Spinal cord (tissue), 10 donors: ENCODE measurements around the gene FNTB. TPM values are rescaled to one million over a fixed set of nuclear protein-coding genes. Genes with fewer than 3 reads are reported as not detected.
A peak's percentile ranks its signal among the peaks of the same experiment; 100 is the strongest.

ENCODE experiments used
- DNase-seq, 6 donors: peaks; one replicate each; pipeline versions ENCODE4 v3.0.0 to v3.0.0-alpha.2; 2013 to 2015; ENCODE audit warnings: low spot score in 6 of 6, low read depth in 4 of 6
- H3K27ac ChIP-seq: one replicate; pipeline ENCODE4 v1.5.1; 2013; ENCODE audit warnings: low read depth, low read length, control low read depth
- H3K27me3 ChIP-seq: one replicate; pipeline ENCODE4 v1.6.1; 2013; ENCODE audit warnings: low read length; ENCODE audit not compliant: control insufficient read depth, insufficient read depth
- H3K36me3 ChIP-seq: one replicate; pipeline ENCODE4 v1.6.1; 2013; ENCODE audit warnings: low read length; ENCODE audit not compliant: control insufficient read depth, insufficient read depth
- H3K4me1 ChIP-seq: one replicate; pipeline ENCODE4 v1.6.1; 2013; ENCODE audit warnings: low read length; ENCODE audit not compliant: control insufficient read depth, insufficient read depth
- H3K4me3 ChIP-seq: one replicate; pipeline ENCODE4 v1.5.1; 2013; ENCODE audit warnings: low read depth, low read length, control low read depth
- H3K9me3 ChIP-seq: one replicate; pipeline ENCODE4 v1.6.1; 2013; ENCODE audit warnings: low read length; ENCODE audit not compliant: control insufficient read depth, insufficient read depth
- WGBS: methylation state at CpG from one replicate; pipeline ENCODE4 v1.1.5; 2013; ENCODE audit warnings: missing lambda C conversion rate; ENCODE audit not compliant: insufficient coverage; 5-methylcytosine and 5-hydroxymethylcytosine counted together
- polyA plus RNA-seq, 2 donors: library from polyadenylated mRNA; unstranded; fragments of 120-200 nt; gene quantifications; one replicate each; pipeline ENCODE4 v1.2.1, GENCODE V29; 2013; ENCODE audit not compliant: insufficient read length in 2 of 2
- total RNA-seq, 2 donors: library from RNA; depleted of rRNA in 1 of 2; stranded (reverse); fragments of 120-200 nt in 1 of 2; fragments of >200 nt in 1 of 2; gene quantifications; one replicate each; pipeline versions ENCODE4 v1.2.3 to v1.2.4, GENCODE V29; 2013 to 2014
- donor health status: healthy.

Gene FNTB
- total and polyA plus RNA-seq, 4 donors: 20.9 to 66.9 (median 43.2) TPM

DNA sequence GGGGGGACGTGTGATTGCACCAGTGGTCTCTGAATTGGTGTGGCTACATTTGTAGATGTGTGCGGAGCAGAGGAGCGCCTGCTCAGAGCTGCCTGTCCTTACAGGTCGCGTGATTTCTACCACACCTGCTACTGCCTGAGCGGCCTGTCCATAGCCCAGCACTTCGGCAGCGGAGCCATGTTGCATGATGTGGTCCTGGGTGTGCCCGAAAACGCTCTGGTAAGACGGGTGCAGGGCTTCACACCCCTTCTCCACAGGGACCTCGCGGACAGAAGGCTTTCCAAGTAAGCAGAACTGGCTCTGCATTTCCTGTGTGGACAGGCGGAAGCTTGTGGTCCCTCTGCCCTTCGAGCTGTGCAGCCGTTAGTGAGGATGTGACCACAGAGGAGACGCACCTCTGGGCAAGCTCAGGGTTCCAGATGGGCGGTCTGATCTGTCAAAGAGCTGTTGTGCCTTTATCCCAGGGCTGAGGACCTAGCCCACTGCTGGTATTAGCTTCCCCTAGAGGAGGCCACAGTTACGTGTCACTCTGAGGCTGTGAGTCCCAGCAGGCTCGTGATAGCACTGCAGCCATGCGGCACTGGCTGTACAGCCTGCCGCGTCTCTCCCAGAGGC, 67.9 kb downstream of the FNTB start:
- no peaks in the 10 kb centered on the region for H3K27me3 ChIP-seq
- H3K4me1 ChIP-seq: no peaks in the 10 kb centered on the region
- 92% methylated on average over 23 of the region's 23 CpGs for WGBS
- DNase-seq: no peak
- peaks cover 23% of the 10 kb centered on the region for H3K36me3 ChIP-seq
- H3K4me3 ChIP-seq: no peak overlapping the region
- H3K27ac ChIP-seq: no peak overlapping the region
- no peaks in the 10 kb centered on the region for H3K9me3 ChIP-seq

DNA sequence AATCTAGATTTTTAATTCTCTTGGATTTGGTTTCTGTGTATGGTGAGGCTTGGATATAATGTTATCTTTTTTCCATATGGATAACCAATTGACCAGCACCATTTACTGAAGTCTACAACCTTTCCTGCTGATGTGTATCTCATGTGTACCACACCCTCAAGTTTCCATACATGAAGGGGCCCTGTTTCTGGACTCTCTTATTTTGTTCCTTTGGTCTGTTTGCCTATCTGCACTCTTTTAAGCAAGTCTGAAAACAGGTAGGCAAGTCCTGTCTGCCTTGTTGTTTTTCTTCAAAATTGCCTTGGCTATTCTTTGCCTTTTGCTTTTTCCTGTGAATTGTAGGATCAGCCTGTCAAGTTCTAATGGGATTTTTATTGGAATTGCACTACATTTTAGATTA, 71.0 kb downstream of the FNTB start:
- Histone ChIP-seq H3K4me3 (no peak overlapping the region), H3K27me3 (no peaks in the 10 kb centered on the region), H3K27ac (no peak overlapping the region), H3K9me3 (no peaks in the 10 kb centered on the region), H3K36me3 (peaks cover 33% of the 10 kb centered on the region), H3K4me1 (no peaks in the 10 kb centered on the region)
- DNase-seq: no peak

DNA sequence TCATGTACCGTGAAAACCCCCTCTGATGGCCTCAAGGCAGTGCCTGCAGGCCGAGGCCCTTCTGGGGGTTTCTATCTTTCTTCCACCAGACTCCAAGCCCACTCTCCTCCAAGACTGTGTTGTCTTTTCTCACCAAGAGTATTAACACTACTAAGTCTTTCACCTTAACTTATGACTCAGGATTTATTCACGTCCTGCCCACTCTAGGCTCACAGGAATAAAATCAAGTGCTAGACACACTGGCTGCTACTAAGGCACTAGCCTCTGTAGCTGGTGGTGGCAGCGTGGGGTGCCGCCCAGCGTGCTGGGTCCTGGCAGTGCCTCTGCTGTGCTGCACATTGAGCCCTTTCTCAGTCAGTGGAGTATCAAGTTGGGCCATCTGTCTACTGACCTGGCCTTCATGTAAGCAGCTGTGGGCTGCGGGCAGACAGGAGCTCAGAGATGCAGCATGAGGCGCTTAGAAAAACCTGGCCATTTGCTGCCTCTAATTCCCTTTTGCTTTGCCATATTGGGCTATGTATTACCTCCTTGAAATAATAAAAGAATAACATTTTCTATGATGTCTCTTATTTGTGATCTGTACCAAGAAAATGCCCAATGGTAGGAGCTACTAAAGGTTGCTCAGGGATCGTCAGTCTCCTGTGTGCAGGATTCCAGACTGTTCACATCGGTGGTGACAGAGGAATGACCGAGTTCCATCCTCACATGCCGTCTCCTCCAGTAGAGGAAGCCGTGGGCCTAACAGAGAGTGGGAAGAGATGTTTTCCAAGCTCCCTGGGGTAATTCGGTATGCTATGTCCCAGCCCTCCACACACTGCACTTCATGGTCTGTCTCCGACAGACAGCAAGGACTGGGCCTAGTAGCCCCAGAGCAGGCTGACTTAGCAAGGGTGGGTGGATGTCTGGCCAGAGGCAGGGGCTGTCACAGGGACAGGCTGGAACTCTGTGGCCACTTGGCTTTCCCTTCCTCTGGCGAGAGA, 75.7 kb downstream of the FNTB start:
- no peak overlapping the region for H3K4me3 ChIP-seq
- 96% methylated on average over 12 of the region's 16 CpGs for WGBS
- DNase-seq: no peak
- H3K36me3 ChIP-seq: peaks cover 42% of the 10 kb centered on the region
- no peak overlapping the region for H3K27ac ChIP-seq
- no peaks in the 10 kb centered on the region for H3K4me1 ChIP-seq
- no peaks in the 10 kb centered on the region for H3K9me3 ChIP-seq
- H3K27me3 ChIP-seq: no peaks in the 10 kb centered on the region

DNA sequence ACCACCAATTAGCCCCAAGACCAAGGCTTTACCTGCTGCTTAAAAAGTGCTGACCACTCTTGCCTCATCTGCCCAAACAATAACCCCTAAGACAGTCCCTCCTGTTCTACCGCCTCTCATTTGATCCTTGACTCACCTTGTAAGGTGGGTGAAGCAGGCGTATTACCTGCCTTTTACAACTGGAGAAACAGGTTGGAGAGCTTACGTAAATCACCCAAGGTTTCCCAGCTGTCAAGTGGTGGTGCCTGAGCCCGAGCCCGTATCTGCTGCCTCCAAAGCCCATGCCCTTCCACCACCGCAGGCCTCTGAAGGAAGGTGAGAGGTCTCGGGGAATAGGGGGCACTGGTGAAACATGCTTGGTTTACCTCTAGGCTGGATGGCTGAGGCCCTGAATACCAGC, 79.0 kb downstream of the FNTB start:
- no peak overlapping the region for H3K4me3 ChIP-seq
- no peaks in the 10 kb centered on the region for H3K9me3 ChIP-seq
- no peaks in the 10 kb centered on the region for H3K27me3 ChIP-seq
- no peak overlapping the region for H3K27ac ChIP-seq
- peaks cover 61% of the 10 kb centered on the region for H3K36me3 ChIP-seq
- DNase-seq: no peak
- 100% methylated on average over 7 of the region's 7 CpGs for WGBS
- H3K4me1 ChIP-seq: peaks cover 5% of the 10 kb centered on the region

DNA sequence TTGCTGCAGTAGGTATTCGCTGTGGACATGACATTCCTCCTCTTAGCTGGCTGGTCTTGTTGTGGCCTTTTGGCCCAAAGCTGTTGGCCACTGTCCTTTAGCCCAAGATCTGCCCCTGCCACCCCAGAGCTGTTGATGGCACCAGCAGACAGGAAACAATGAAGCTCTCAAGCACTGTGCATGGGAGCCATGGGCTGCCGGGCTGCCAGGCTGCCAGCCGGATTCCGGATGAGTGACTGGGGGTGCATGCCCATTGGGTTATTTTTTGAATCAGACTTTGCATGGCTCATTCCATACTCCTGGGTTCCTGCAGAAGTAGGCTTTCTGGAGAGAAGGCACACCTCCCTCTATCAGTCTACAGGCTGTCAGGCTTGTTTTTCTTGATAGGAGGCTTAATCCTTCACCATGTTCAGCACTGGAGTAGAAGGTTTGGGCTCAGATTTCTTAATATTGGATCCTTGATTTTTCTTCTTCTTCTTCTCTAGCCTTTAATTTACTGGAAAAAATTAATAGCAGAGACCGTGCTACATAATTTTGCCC, 83.2 kb downstream of the FNTB start:
- no peaks in the 10 kb centered on the region for H3K27me3 ChIP-seq
- H3K4me1 ChIP-seq: peaks cover 9% of the 10 kb centered on the region
- peaks cover 35% of the 10 kb centered on the region for H3K36me3 ChIP-seq
- no peak for DNase-seq
- no peak overlapping the region for H3K4me3 ChIP-seq
- 72% methylated on average over 3 of the region's 5 CpGs for WGBS
- no peak overlapping the region for H3K27ac ChIP-seq
- no peaks in the 10 kb centered on the region for H3K9me3 ChIP-seq

DNA sequence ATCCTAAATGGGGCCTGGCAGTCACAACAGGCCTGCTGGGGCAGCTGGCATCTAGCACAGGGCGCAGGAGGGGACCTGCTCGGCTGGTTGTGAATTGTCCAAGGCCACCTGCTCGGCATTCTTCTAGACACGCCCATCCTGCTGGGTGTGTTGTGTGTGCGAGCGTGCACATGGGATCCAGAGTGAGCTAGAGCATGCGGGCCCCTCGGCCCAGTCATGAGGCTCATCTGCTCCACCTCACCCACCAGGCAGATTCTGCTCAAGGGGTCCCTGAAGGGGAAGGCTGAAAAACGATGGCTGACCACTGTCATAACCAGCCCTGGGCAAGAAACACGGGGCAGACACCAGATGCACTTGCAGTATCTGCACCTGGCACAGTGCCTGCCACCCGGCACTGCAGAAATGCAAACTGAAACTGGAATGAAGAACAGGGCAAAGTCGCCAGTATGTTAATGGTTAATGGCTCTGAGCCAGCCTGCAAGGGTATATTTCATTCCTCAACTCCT, 83.8 kb downstream of the FNTB start:
- Histone ChIP-seq H3K4me3 (no peak overlapping the region), H3K27ac (no peak overlapping the region)

DNA sequence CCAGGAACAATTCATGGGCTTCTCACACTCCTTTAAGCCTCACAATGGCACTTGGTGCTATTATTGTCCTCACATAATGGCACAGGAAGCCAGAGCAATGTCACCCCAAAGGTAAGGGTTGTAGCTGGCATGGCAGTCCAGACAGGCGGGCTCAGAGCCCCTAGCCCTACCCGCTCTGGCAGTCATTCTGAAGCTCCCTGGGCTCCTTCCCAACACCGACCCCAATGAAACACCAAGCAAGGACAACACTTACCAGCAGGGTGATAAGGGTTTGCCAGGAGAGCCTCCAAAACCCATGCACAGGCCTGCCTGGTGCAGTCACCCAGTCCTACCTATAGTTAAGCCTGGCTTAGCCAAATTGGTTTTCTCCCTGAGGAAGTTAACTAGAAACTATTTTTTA, 84.8 kb downstream of the FNTB start:
- Histone ChIP-seq H3K27me3 (no peaks in the 10 kb centered on the region), H3K9me3 (no peaks in the 10 kb centered on the region), H3K4me1 (peaks cover 9% of the 10 kb centered on the region), H3K36me3 (peaks cover 33% of the 10 kb centered on the region), H3K27ac (no peak overlapping the region), H3K4me3 (no peak overlapping the region)
- no peak for DNase-seq
- WGBS: 90% methylated on average over 3 of the region's 3 CpGs

More for the DNA sequence above, 83.8 kb downstream of the FNTB start:
- Histone ChIP-seq H3K4me1 (peaks cover 9% of the 10 kb centered on the region), H3K9me3 (no peaks in the 10 kb centered on the region), H3K36me3 (peaks cover 32% of the 10 kb centered on the region), H3K27me3 (no peaks in the 10 kb centered on the region)
- WGBS: 63% methylated on average over 11 of the region's 12 CpGs
- peak in 1 of 6 donors; percentile 41 for DNase-seq

DNA sequence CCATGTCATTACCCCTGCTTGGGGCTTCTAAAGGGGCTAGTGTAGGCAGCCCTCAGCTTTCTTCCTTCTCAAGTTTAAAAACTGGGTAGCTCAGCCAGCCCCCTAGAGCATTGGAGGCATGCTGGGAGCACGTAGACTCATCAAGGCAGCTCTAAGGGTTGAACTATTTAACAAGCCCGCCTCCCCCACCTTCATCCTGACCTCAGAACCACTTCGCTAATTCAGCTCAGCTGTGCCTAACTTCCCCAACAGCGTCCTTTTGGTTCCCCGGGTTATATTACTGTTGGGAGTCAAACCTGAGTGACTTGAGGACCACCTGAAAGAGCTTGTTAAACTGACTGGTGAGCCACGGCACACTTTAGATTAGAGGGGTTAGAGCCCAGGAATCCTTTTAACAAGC, 85.6 kb downstream of the FNTB start:
- Histone ChIP-seq H3K36me3 (peaks cover 38% of the 10 kb centered on the region), H3K27me3 (no peaks in the 10 kb centered on the region), H3K27ac (no peak overlapping the region), H3K4me3 (no peak overlapping the region), H3K9me3 (no peaks in the 10 kb centered on the region), H3K4me1 (peaks cover 9% of the 10 kb centered on the region)
- no peak for DNase-seq
- WGBS: 90% methylated on average over 5 of the region's 6 CpGs

DNA sequence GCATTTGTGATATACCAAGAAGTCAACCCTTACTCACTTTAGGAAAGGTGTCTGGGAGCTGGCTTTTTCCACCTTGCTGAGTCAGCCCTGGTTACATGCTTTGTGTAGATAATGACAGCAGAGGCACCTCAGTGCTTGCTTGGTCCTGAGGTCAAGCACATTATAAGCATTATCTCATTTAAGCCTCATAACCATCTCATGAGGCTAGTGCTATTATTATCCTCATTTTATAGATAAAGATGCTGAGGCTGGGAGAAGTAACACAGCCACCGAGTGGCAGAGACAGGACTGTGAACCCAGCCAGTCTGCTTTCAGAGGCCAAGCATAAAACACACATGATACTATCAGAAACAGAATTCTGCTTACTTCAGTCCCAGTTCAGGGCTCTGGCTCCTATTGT, 86.2 kb downstream of the FNTB start:
- Histone ChIP-seq H3K9me3 (no peaks in the 10 kb centered on the region), H3K27me3 (no peaks in the 10 kb centered on the region), H3K4me1 (peaks cover 9% of the 10 kb centered on the region), H3K36me3 (peaks cover 45% of the 10 kb centered on the region), H3K4me3 (no peak overlapping the region), H3K27ac (no peak overlapping the region)
- no CpG with 5 or more reads among the region's 1 CpG for WGBS
- no peak for DNase-seq
